GM12892 (cell line): ENCODE measurements around the gene IGSF21.

Source experiments
- POLR2A ChIP-seq: IDR thresholded peaks from 2 replicates; pipeline ENCODE4 v1.6.1; 2011; ENCODE audit warnings: low read depth, low read length, control low read depth
- POLR2AphosphoS5 ChIP-seq: IDR thresholded peaks from 2 replicates; pipeline ENCODE4 v1.6.1; 2011; ENCODE audit warnings: low read depth, low read length, control low read depth

DNA sequence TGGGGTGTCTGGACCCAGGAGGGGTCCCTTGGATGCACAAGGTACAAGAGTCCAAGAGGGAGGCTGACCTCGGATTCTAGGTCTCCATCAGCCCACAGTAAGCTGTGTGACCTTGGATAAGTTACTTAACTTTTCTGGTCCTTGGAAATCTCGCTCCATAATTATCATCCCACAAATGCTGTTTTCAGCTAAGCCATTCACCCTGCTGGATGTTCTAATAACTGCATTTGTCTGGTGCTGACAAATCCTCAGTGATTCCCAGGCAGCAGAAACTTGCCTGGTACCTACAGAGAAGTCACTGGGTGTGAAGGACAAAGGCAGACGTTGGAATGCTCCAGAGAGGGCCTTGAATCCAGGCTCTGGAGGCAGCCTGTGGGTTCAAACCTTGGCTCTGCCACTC, 89.7 kb downstream of the IGSF21 start:
- TF ChIP-seq POLR2A: no peak
- no peak for TF ChIP-seq POLR2AphosphoS5
